H1 (cell line): ENCODE results near the gene ANKIB1. TPM values are rescaled to one million over a fixed set of nuclear protein-coding genes. Genes with fewer than 3 reads are reported as not detected.

ENCODE experiments used
- JUN ChIP-seq: IDR thresholded peaks from 2 replicates; pipeline ENCODE4 v1.6.1; 2011; ENCODE audit warnings: low read depth, mild to moderate bottlenecking, improper control_type of control experiment, low read length
- KDM5A ChIP-seq: fragments of 200-600 bp; IDR thresholded peaks from 2 replicates; pipeline ENCODE4 v1.7.1; 2012; ENCODE audit warnings: mild to moderate bottlenecking, low read length, inconsistent platforms, mixed read lengths
- NANOG ChIP-seq: IDR thresholded peaks from 2 replicates; pipeline ENCODE4 v1.6.1; 2011; ENCODE audit warnings: low read length, low read depth, mild to moderate bottlenecking, inconsistent platforms; ENCODE audit not compliant: insufficient read depth, poor library complexity, severe bottlenecking
- RFX5 ChIP-seq: IDR thresholded peaks from 2 replicates; pipeline ENCODE4 v1.6.1; 2011; ENCODE audit warnings: low read depth, low read length, improper control_type of control experiment, borderline replicate concordance
- polyA plus RNA-seq, 7 experiments: library from polyadenylated mRNA; depleted of rRNA in 3 of 7; stranded (reverse) in 5 of 7; unstranded in 2 of 7; fragments of >200 nt in 5 of 7; fragments of 200-250 nt in 2 of 7; gene quantifications; 1 replicate in 5 of 7; 2 replicates in 1 of 7; 4 replicates in 1 of 7; pipeline versions ENCODE4 v1.2.1 to v1.2.3, GENCODE V29; 2011 to 2013; ENCODE audit warnings: missing spikeins in 2 of 7, mixed read lengths in 2 of 7
- total RNA-seq: library from RNA; stranded (reverse); fragmentation: NEBNext Ultra II Directional; extraction: Animal tissue kit (Norgen Biotek cat#: 25700); gene quantifications from 2 replicates; pipeline ENCODE4 v1.2.1, GENCODE V29; 2021
- TF ChIP-seq, protein P1 (sequence below): IDR thresholded peaks from 2 replicates; pipeline ENCODE4 v1.6.1; 2012; ENCODE audit warnings: low read length, inconsistent platforms

ANKIB1 gene
- total and polyA plus RNA-seq, 2 of the 8 experiments (the other 6 are each of a cell fraction or from before 2014, with no cell fraction given), result 19.2 to 43.0 TPM

DNA sequence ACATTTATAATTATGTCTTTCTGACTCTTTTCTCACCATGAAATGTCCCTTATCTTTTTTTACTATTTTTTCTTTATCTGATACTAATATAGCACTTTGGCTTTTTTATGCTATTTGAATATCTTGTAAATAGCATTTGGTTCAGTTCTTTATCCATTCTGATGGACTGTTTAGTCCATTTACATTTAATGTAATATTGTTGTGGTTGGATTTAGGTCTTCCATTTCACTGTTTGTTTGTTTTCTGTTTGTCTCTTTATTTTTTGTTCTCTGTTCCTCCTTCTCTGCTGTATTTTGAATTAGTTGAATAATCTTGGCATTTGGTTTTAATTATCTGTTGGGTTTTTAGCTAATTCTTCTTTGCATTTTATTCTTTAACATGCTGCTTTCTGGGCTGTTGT lies 89.8 kb downstream of the ANKIB1 start (continued):
- TF ChIP-seq KDM5A (no peak), NANOG (no peak), RFX5 (no peak), JUN (no peak)
- TF ChIP-seq, protein P1, sequence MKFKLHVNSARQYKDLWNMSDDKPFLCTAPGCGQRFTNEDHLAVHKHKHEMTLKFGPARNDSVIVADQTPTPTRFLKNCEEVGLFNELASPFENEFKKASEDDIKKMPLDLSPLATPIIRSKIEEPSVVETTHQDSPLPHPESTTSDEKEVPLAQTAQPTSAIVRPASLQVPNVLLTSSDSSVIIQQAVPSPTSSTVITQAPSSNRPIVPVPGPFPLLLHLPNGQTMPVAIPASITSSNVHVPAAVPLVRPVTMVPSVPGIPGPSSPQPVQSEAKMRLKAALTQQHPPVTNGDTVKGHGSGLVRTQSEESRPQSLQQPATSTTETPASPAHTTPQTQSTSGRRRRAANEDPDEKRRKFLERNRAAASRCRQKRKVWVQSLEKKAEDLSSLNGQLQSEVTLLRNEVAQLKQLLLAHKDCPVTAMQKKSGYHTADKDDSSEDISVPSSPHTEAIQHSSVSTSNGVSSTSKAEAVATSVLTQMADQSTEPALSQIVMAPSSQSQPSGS, result no peak
